Measurements from ENCODE around the gene FAM241A. TPM values are rescaled to one million over a fixed set of nuclear protein-coding genes. Genes with fewer than 3 reads are reported as not detected.
"Not testable (repeated sequence)": the region's sequence is repeated elsewhere in the genome, so short reads cannot be mapped to it uniquely, and the experiment has no call there.

Gene FAM241A
- polyA plus RNA-seq, 1 donor from 2014 or later, result 1.2 TPM

- not testable (repeated sequence) for H3K27ac Mint-ChIP-seq, H3K9me3 Mint-ChIP-seq, H3K36me3 Mint-ChIP-seq, H3K4me3 Mint-ChIP-seq, H3K4me1 Mint-ChIP-seq, H3K27me3 Mint-ChIP-seq
Observed at GRCh38 chr4:112208137-112209095, 63.2 kb downstream of the FAM241A start.

DNA sequence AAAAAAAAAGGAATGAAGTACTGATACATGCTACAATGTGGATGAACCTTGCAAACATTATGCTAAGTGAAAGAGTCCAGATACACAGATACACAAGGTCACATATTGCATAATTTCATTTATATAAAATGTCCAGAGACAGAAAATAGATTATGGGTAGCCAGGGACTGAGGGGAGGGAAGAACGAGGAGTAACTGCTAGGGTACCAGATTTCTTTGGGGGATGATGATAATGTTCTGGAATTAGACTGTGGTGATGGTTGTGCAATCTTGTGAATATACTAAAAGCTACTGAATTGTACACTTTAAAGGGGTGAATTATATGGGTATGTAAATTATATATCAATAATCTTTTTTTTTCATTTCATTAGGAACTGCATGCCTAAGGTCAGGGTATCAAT is 65.5 kb downstream of the FAM241A start:
- Mint-ChIP-seq H3K36me3 (no peaks in the 10 kb centered on the region), H3K27ac (no peak overlapping the region), H3K27me3 (no peaks in the 10 kb centered on the region), H3K4me1 (peaks cover 0 to 4% (median 0%) of the 10 kb centered on the region in 3 donors), H3K9me3 (no peaks in the 10 kb centered on the region), H3K4me3 (no peak overlapping the region)

- H3K36me3 Mint-ChIP-seq, result no peaks in the 10 kb centered on the region
- no peaks in the 10 kb centered on the region for H3K9me3 Mint-ChIP-seq
- H3K27ac Mint-ChIP-seq, result no peak overlapping the region
- H3K4me1 Mint-ChIP-seq, result peaks cover 0 to 4% (median 0%) of the 10 kb centered on the region in 3 donors
- H3K4me3 Mint-ChIP-seq, result no peak overlapping the region
- no peaks in the 10 kb centered on the region for H3K27me3 Mint-ChIP-seq
Observed at GRCh38 chr4:112213091-112213490, 67.8 kb downstream of the FAM241A start.

DNA sequence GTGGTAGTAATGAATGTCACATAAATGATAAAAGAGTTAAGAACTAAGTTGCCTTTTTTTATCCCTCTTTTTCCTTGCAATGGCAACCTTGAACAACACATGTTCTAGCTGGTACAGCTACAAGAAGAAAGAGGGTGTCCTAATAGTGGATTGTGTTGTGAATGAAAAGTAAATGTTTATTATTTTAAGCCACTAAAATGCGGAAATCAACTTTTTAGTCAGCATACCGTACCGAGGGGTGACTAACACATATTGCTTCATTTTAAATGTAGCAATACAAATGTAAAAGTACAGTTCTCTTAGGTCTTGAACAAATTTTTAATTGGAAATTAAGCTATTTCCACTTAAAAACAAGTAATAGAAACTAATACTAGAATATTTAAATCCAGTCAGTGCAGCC is 68.6 kb downstream of the FAM241A start:
- Mint-ChIP-seq H3K36me3 (no peaks in the 10 kb centered on the region), H3K27me3 (no peaks in the 10 kb centered on the region), H3K9me3 (no peaks in the 10 kb centered on the region), H3K4me3 (no peak overlapping the region), H3K4me1 (peaks cover 0 to 4% (median 0%) of the 10 kb centered on the region in 3 donors), H3K27ac (no peak overlapping the region)

DNA sequence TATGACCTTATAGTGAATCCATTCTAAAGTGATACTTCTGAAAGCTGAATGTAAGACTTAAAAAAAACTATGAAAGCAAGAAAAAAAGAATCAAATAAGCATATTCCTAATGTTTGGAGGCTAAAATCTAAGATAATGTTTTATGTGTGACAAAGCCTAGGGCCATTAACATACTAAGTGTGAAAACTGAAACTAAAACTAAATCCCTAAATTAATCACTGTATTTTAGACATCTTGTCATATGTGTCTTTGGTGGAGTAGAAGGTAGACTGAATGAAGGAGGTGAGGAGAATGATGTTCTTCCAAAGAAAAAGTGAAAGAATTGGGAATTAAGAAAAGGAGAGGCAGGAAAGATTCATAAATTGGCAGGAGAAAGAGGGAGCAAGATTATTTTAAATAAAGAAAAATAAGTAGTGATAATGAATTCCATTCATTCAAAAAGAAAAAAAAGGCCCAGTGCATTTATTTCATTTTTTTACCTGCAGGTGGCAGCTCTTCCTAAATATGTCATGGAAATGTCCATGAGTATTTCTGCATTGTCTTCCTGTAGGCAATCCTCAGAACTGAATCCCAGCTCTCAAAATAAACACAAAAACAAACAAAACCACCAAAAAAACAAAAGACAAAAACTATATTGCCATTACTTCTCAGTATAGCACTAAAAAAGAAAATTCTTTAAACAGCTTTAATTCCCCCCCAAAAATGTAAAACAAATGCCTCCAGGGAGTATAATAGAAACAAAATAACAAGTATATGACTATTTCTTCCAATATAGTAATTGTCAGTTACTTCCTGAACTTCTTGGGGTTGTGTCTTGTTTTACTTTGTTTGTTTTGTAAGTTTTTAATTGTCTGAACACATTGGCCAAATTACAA is 69.4 kb downstream of the FAM241A start:
- Mint-ChIP-seq H3K36me3 (no peaks in the 10 kb centered on the region), H3K4me3 (no peak overlapping the region), H3K27me3 (no peaks in the 10 kb centered on the region), H3K4me1 (peaks cover 0 to 4% (median 0%) of the 10 kb centered on the region in 3 donors), H3K9me3 (no peaks in the 10 kb centered on the region), H3K27ac (no peak overlapping the region)

GRCh38 chr4:112219826-112220366 is 74.6 kb downstream of the FAM241A start:
- no peak overlapping the region for H3K4me3 Mint-ChIP-seq
- peaks cover under 1% of the 10 kb centered on the region for H3K27me3 Mint-ChIP-seq
- H3K9me3 Mint-ChIP-seq, result no peaks in the 10 kb centered on the region
- no peaks in the 10 kb centered on the region for H3K36me3 Mint-ChIP-seq
- H3K4me1 Mint-ChIP-seq, result no peaks in the 10 kb centered on the region
- no peak overlapping the region for H3K27ac Mint-ChIP-seq

- Mint-ChIP-seq H3K4me1 (no peaks in the 10 kb centered on the region), H3K4me3 (no peak overlapping the region), H3K27ac (no peak overlapping the region), H3K27me3 (peaks cover 1% of the 10 kb centered on the region), H3K36me3 (no peaks in the 10 kb centered on the region), H3K9me3 (no peaks in the 10 kb centered on the region)
Observed at GRCh38 chr4:112222219-112222955, 77.1 kb downstream of the FAM241A start.

- Mint-ChIP-seq H3K27ac (no peak overlapping the region), H3K36me3 (no peaks in the 10 kb centered on the region), H3K4me1 (peaks cover 0 to 1% (median 0%) of the 10 kb centered on the region in 3 donors), H3K27me3 (peaks cover 1% of the 10 kb centered on the region), H3K4me3 (no peak overlapping the region), H3K9me3 (no peaks in the 10 kb centered on the region)
Observed at GRCh38 chr4:112225157-112225556, 79.9 kb downstream of the FAM241A start.

- H3K27me3 Mint-ChIP-seq, result no peaks in the 10 kb centered on the region
- H3K27ac Mint-ChIP-seq, result peak overlapping the region; percentile 97 to 100 (median 99)
- peak overlapping the region; percentile 94 to 100 (median 98) for H3K4me3 Mint-ChIP-seq
- peaks cover 19 to 29% (median 20%) of the 10 kb centered on the region in 3 donors for H3K4me1 Mint-ChIP-seq
- no peaks in the 10 kb centered on the region for H3K36me3 Mint-ChIP-seq
- no peaks in the 10 kb centered on the region for H3K9me3 Mint-ChIP-seq
Observed at GRCh38 chr4:112230879-112231778, 85.9 kb downstream of the FAM241A start.

DNA sequence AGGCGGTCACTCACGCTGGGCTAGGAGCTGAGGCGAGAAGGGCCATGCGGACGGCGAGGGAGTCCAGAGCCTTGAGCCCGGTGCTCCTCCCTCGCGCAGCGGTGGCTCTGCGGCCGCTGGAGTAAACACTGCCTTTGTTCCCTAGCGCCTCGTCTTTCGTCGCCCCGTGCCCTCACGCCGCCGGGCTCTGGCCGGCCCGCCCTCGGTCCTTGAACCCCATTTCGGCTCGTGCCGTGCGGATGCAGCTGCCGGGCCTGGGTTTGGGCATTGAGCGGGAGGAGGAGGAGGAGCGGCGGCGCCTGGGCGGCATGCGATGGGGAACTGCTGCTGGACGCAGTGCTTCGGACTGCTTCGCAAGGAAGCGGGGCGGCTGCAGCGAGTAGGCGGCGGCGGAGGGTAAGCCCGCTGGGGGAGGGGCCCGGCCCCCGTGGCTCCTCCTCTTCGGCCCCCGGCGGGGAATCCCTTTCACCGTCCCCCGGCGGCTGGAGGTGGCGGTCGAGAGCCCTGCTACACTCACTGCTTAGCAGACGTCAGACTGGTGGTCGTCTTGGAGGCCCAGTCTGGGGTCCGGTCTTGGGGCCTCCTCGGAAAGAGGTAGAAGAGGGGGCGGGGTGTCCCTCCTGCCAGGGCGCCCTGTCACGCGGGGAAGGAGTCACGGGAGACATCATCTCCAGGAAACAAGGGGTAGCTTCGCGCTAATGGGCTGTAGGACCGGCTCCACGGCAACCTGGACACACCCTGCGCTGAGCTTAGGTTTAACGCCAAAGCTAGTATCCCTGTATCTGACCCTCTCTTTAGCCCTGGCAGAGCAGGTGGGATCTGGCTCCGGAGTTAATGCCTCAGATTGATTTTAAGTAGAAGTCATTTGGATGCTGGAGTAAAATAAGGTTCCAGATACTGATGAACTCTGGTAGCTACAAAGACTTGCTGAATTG is 86.8 kb downstream of the FAM241A start, which contains the start of gene AP1AR:
TSS of gene AP1AR (plus strand) at position 9 of the 935 bp plus-strand sequence. CDS start at position 314, 305 bp downstream.
- Mint-ChIP-seq H3K4me1 (peaks cover 20 to 29% (median 21%) of the 10 kb centered on the region in 3 donors), H3K27ac (peak within 1 kb of the TSS; percentile 97 to 100 (median 99)), H3K9me3 (no peaks in the 10 kb centered on the region), H3K27me3 (no peaks in the 10 kb centered on the region), H3K4me3 (peak within 1 kb of the TSS; percentile 94 to 100 (median 98)), H3K36me3 (no peaks in the 10 kb centered on the region)

- H3K9me3 Mint-ChIP-seq, result no peaks in the 10 kb centered on the region
- H3K4me3 Mint-ChIP-seq, result peak overlapping the region in 2 of 4 donors; percentile 39 to 72
- no peaks in the 10 kb centered on the region for H3K27me3 Mint-ChIP-seq
- peak overlapping the region in 2 of 3 donors; percentile 35 to 74 for H3K27ac Mint-ChIP-seq
- peaks cover 7% of the 10 kb centered on the region for H3K36me3 Mint-ChIP-seq
- H3K4me1 Mint-ChIP-seq, result peaks cover 26 to 45% (median 31%) of the 10 kb centered on the region in 3 donors
Observed at GRCh38 chr4:112234952-112235609, 89.8 kb downstream of the FAM241A start.

DNA sequence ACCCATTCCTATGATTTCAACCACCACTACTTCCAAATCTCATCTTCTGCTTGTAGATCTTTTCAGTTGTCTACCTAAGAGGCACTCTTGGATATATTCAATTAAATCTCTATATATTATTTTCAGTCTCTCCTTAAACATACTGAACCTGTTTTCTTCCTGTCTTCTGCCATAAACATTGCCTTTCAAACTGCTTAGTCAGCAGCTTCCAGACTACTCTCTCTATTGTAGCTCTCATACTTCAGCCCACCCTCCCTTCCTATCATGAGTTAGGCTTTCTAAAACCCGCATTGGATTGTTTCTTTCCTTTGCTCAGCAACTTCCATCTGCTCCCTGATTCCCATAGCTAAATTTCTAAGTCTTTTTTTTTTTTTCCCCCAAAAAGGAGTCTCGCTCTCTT is 90.8 kb downstream of the FAM241A start:
- H3K36me3 Mint-ChIP-seq, result peaks cover 7% of the 10 kb centered on the region
- peaks cover 22 to 50% (median 24%) of the 10 kb centered on the region in 3 donors for H3K4me1 Mint-ChIP-seq
- H3K27me3 Mint-ChIP-seq, result no peaks in the 10 kb centered on the region
- H3K9me3 Mint-ChIP-seq, result no peaks in the 10 kb centered on the region
- peak overlapping the region in 1 of 3 donors; percentile 74 for H3K27ac Mint-ChIP-seq
- peak overlapping the region in 1 of 4 donors; percentile 72 for H3K4me3 Mint-ChIP-seq
